Measurements from ENCODE around the gene HYAL3.

HYAL3 gene

GRCh38 chr3:50319894-50320625, 20.9 kb upstream of the HYAL3 start:
- no peak for DNase-seq (ENCODE audit: low read depth, low spot score)
- Histone ChIP-seq H3K4me1 (ENCODE audit: insufficient read depth, insufficient read length) (peaks cover 60% of the 10 kb centered on the region), H3K27me3 (ENCODE audit: insufficient read depth, insufficient read length) (no peaks in the 10 kb centered on the region), H3K9ac (ENCODE audit: insufficient read length, low read depth) (peak overlapping the region; percentile 99), H3K9me3 (ENCODE audit: insufficient read depth, low read length) (no peaks in the 10 kb centered on the region), H3K36me3 (ENCODE audit: insufficient read depth, insufficient read length, low read length) (peaks cover 71% of the 10 kb centered on the region), H3K4me3 (ENCODE audit: insufficient read length, low read depth) (peak overlapping the region; percentile 87)
- TF ChIP-seq SUZ12 (IDR thresholded peaks at IDR 0.05; ENCODE audit: extremely low read depth, insufficient read depth, insufficient read length) (no peak), YY1 (IDR thresholded peaks at IDR 0.05; ENCODE audit: insufficient read depth, insufficient read length) (no peak), ZNF274 (IDR thresholded peaks at IDR 0.05; ENCODE audit: low read depth, low read length) (no peak)

GRCh38 chr3:50319181-50319893, 20.1 kb upstream of the HYAL3 start:
- Histone ChIP-seq H3K9ac (ENCODE audit: insufficient read length, low read depth) (peak overlapping the region; percentile 99), H3K4me3 (ENCODE audit: insufficient read length, low read depth) (no peak overlapping the region), H3K9me3 (ENCODE audit: insufficient read depth, low read length) (no peaks in the 10 kb centered on the region), H3K27me3 (ENCODE audit: insufficient read depth, insufficient read length) (no peaks in the 10 kb centered on the region), H3K36me3 (ENCODE audit: insufficient read depth, insufficient read length, low read length) (peaks cover 71% of the 10 kb centered on the region), H3K4me1 (ENCODE audit: insufficient read depth, insufficient read length) (peaks cover 58% of the 10 kb centered on the region)
- TF ChIP-seq ZNF274 (IDR thresholded peaks at IDR 0.05; ENCODE audit: low read depth, low read length) (no peak), YY1 (IDR thresholded peaks at IDR 0.05; ENCODE audit: insufficient read depth, insufficient read length) (no peak), SUZ12 (IDR thresholded peaks at IDR 0.05; ENCODE audit: extremely low read depth, insufficient read depth, insufficient read length) (no peak)
- DNase-seq (ENCODE audit: low read depth, low spot score): no peak

GRCh38 chr3:50318615-50319014, 19.4 kb upstream of the HYAL3 start:
- no peak for DNase-seq (ENCODE audit: low read depth, low spot score)
- Histone ChIP-seq H3K36me3 (ENCODE audit: insufficient read depth, insufficient read length, low read length) (peaks cover 65% of the 10 kb centered on the region), H3K9ac (ENCODE audit: insufficient read length, low read depth) (peak overlapping the region; percentile 57), H3K4me1 (ENCODE audit: insufficient read depth, insufficient read length) (peaks cover 50% of the 10 kb centered on the region), H3K4me3 (ENCODE audit: insufficient read length, low read depth) (no peak overlapping the region), H3K9me3 (ENCODE audit: insufficient read depth, low read length) (no peaks in the 10 kb centered on the region), H3K27me3 (ENCODE audit: insufficient read depth, insufficient read length) (no peaks in the 10 kb centered on the region)
- no peak for TF ChIP-seq SUZ12 (IDR thresholded peaks at IDR 0.05; ENCODE audit: extremely low read depth, insufficient read depth, insufficient read length)
- no peak for TF ChIP-seq ZNF274 (IDR thresholded peaks at IDR 0.05; ENCODE audit: low read depth, low read length)
- TF ChIP-seq YY1 (IDR thresholded peaks at IDR 0.05; ENCODE audit: insufficient read depth, insufficient read length): no peak

- Histone ChIP-seq H3K9ac (ENCODE audit: insufficient read length, low read depth) (peak overlapping the region; percentile 57), H3K27me3 (ENCODE audit: insufficient read depth, insufficient read length) (no peaks in the 10 kb centered on the region), H3K9me3 (ENCODE audit: insufficient read depth, low read length) (no peaks in the 10 kb centered on the region), H3K4me3 (ENCODE audit: insufficient read length, low read depth) (no peak overlapping the region), H3K4me1 (ENCODE audit: insufficient read depth, insufficient read length) (peaks cover 46% of the 10 kb centered on the region), H3K36me3 (ENCODE audit: insufficient read depth, insufficient read length, low read length) (peaks cover 62% of the 10 kb centered on the region)
- TF ChIP-seq ZNF274 (IDR thresholded peaks at IDR 0.05; ENCODE audit: low read depth, low read length) (no peak), SUZ12 (IDR thresholded peaks at IDR 0.05; ENCODE audit: extremely low read depth, insufficient read depth, insufficient read length) (no peak), YY1 (IDR thresholded peaks at IDR 0.05; ENCODE audit: insufficient read depth, insufficient read length) (no peak)
- DNase-seq (ENCODE audit: low read depth, low spot score): no peak
Measured at GRCh38 chr3:50318163-50318562, 19.0 kb upstream of the HYAL3 start.

GRCh38 chr3:50317300-50317699, 18.1 kb upstream of the HYAL3 start:
- Histone ChIP-seq H3K36me3 (ENCODE audit: insufficient read depth, insufficient read length, low read length) (peaks cover 62% of the 10 kb centered on the region), H3K4me3 (ENCODE audit: insufficient read length, low read depth) (no peak overlapping the region), H3K9ac (ENCODE audit: insufficient read length, low read depth) (peak overlapping the region; percentile 66), H3K4me1 (ENCODE audit: insufficient read depth, insufficient read length) (peaks cover 39% of the 10 kb centered on the region), H3K9me3 (ENCODE audit: insufficient read depth, low read length) (no peaks in the 10 kb centered on the region), H3K27me3 (ENCODE audit: insufficient read depth, insufficient read length) (no peaks in the 10 kb centered on the region)
- DNase-seq (ENCODE audit: low read depth, low spot score): no peak
- TF ChIP-seq ZNF274 (IDR thresholded peaks at IDR 0.05; ENCODE audit: low read depth, low read length) (no peak), YY1 (IDR thresholded peaks at IDR 0.05; ENCODE audit: insufficient read depth, insufficient read length) (no peak), SUZ12 (IDR thresholded peaks at IDR 0.05; ENCODE audit: extremely low read depth, insufficient read depth, insufficient read length) (no peak)

- no peak for DNase-seq (ENCODE audit: low read depth, low spot score)
- H3K27me3 ChIP-seq (ENCODE audit: insufficient read depth, insufficient read length): no peaks in the 10 kb centered on the region
- H3K9me3 ChIP-seq (ENCODE audit: insufficient read depth, low read length): no peaks in the 10 kb centered on the region
- peak overlapping the region; percentile 66 for H3K9ac ChIP-seq (ENCODE audit: insufficient read length, low read depth)
- peaks cover 62% of the 10 kb centered on the region for H3K36me3 ChIP-seq (ENCODE audit: insufficient read depth, insufficient read length, low read length)
- no peak overlapping the region for H3K4me3 ChIP-seq (ENCODE audit: insufficient read length, low read depth)
- peaks cover 39% of the 10 kb centered on the region for H3K4me1 ChIP-seq (ENCODE audit: insufficient read depth, insufficient read length)
- no peak for TF ChIP-seq SUZ12 (IDR thresholded peaks at IDR 0.05; ENCODE audit: extremely low read depth, insufficient read depth, insufficient read length)
- no peak for TF ChIP-seq ZNF274 (IDR thresholded peaks at IDR 0.05; ENCODE audit: low read depth, low read length)
- TF ChIP-seq YY1 (IDR thresholded peaks at IDR 0.05; ENCODE audit: insufficient read depth, insufficient read length): no peak
Measured at GRCh38 chr3:50316657-50317242, 17.5 kb upstream of the HYAL3 start.

GRCh38 chr3:50314816-50315215, 15.6 kb upstream of the HYAL3 start:
- TF ChIP-seq ZNF274 (IDR thresholded peaks at IDR 0.05; ENCODE audit: low read depth, low read length): no peak
- TF ChIP-seq YY1 (IDR thresholded peaks at IDR 0.05; ENCODE audit: insufficient read depth, insufficient read length): no peak
- no peak for TF ChIP-seq SUZ12 (IDR thresholded peaks at IDR 0.05; ENCODE audit: extremely low read depth, insufficient read depth, insufficient read length)
- no peak overlapping the region for H3K4me3 ChIP-seq (ENCODE audit: insufficient read length, low read depth)
- H3K27me3 ChIP-seq (ENCODE audit: insufficient read depth, insufficient read length): no peaks in the 10 kb centered on the region
- H3K36me3 ChIP-seq (ENCODE audit: insufficient read depth, insufficient read length, low read length): peaks cover 52% of the 10 kb centered on the region
- no peak for DNase-seq (ENCODE audit: low read depth, low spot score)
- peaks cover 1% of the 10 kb centered on the region; the same call in 1 of the 2 replicates for H3K9me3 ChIP-seq (ENCODE audit: insufficient read depth, low read length)
- H3K9ac ChIP-seq (ENCODE audit: insufficient read length, low read depth): no peak overlapping the region
- peaks cover 30% of the 10 kb centered on the region for H3K4me1 ChIP-seq (ENCODE audit: insufficient read depth, insufficient read length)
